ENCODE data around the gene PHKG1.

- TF ChIP-seq, protein P1, sequence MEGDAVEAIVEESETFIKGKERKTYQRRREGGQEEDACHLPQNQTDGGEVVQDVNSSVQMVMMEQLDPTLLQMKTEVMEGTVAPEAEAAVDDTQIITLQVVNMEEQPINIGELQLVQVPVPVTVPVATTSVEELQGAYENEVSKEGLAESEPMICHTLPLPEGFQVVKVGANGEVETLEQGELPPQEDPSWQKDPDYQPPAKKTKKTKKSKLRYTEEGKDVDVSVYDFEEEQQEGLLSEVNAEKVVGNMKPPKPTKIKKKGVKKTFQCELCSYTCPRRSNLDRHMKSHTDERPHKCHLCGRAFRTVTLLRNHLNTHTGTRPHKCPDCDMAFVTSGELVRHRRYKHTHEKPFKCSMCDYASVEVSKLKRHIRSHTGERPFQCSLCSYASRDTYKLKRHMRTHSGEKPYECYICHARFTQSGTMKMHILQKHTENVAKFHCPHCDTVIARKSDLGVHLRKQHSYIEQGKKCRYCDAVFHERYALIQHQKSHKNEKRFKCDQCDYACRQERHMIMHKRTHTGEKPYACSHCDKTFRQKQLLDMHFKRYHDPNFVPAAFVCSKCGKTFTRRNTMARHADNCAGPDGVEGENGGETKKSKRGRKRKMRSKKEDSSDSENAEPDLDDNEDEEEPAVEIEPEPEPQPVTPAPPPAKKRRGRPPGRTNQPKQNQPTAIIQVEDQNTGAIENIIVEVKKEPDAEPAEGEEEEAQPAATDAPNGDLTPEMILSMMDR (IDR thresholded peaks at IDR 0.05 in 2 of 3, conservative IDR thresholded peaks at IDR 0.05 in 1 of 3; ENCODE audit: borderline replicate concordance in 1 of 3, insufficient read depth in 1 of 3, low read depth in 2 of 3, low read length in 2 of 3) = no peak
- no peak for TF ChIP-seq POLR2AphosphoS5 (IDR thresholded peaks at IDR 0.05; ENCODE audit: low read depth, low read length)
- no peak for TF ChIP-seq EZH2 (IDR thresholded peaks at IDR 0.05)
- TF ChIP-seq POLR2A (IDR thresholded peaks at IDR 0.05; ENCODE audit: borderline replicate concordance, extremely low read depth, insufficient read depth, insufficient read length) = no peak
- TF ChIP-seq, protein P2, sequence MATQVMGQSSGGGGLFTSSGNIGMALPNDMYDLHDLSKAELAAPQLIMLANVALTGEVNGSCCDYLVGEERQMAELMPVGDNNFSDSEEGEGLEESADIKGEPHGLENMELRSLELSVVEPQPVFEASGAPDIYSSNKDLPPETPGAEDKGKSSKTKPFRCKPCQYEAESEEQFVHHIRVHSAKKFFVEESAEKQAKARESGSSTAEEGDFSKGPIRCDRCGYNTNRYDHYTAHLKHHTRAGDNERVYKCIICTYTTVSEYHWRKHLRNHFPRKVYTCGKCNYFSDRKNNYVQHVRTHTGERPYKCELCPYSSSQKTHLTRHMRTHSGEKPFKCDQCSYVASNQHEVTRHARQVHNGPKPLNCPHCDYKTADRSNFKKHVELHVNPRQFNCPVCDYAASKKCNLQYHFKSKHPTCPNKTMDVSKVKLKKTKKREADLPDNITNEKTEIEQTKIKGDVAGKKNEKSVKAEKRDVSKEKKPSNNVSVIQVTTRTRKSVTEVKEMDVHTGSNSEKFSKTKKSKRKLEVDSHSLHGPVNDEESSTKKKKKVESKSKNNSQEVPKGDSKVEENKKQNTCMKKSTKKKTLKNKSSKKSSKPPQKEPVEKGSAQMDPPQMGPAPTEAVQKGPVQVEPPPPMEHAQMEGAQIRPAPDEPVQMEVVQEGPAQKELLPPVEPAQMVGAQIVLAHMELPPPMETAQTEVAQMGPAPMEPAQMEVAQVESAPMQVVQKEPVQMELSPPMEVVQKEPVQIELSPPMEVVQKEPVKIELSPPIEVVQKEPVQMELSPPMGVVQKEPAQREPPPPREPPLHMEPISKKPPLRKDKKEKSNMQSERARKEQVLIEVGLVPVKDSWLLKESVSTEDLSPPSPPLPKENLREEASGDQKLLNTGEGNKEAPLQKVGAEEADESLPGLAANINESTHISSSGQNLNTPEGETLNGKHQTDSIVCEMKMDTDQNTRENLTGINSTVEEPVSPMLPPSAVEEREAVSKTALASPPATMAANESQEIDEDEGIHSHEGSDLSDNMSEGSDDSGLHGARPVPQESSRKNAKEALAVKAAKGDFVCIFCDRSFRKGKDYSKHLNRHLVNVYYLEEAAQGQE (IDR thresholded peaks at IDR 0.05; ENCODE audit: low read depth) = no peak
Measured at GRCh38 chr7:56083150-56083785, 9.5 kb downstream of the PHKG1 start.

Data from HCT116 (cell line).